ENCODE results near the gene PNMA6F.

Gene PNMA6F

GRCh38 chrX:153307276-153308178, 14.0 kb downstream of the PNMA6F start:
- TF ChIP-seq CTCF (IDR thresholded peaks at IDR 0.05; ENCODE audit: borderline replicate concordance, insufficient read depth, low read depth, low read length): no peak
- no peak overlapping the region for H3K4me3 ChIP-seq (ENCODE audit: low read depth, low read length)

GRCh38 chrX:153306527-153307115, 14.9 kb downstream of the PNMA6F start:
- TF ChIP-seq CTCF (IDR thresholded peaks at IDR 0.05; ENCODE audit: borderline replicate concordance, insufficient read depth, low read depth, low read length): no peak
- no peak overlapping the region for H3K4me3 ChIP-seq (ENCODE audit: low read depth, low read length)

- TF ChIP-seq CTCF (IDR thresholded peaks at IDR 0.05; ENCODE audit: borderline replicate concordance, insufficient read depth, low read depth, low read length): no peak
- H3K4me3 ChIP-seq (ENCODE audit: low read depth, low read length): no peak overlapping the region
Observed at GRCh38 chrX:153305972-153306371, 15.6 kb downstream of the PNMA6F start.

- TF ChIP-seq CTCF (IDR thresholded peaks at IDR 0.05; ENCODE audit: borderline replicate concordance, insufficient read depth, low read depth, low read length): no peak
- no peak overlapping the region for H3K4me3 ChIP-seq (ENCODE audit: low read depth, low read length)
Observed at GRCh38 chrX:153304988-153305736, 16.4 kb downstream of the PNMA6F start.

GRCh38 chrX:153303276-153304262, 18.0 kb downstream of the PNMA6F start:
- H3K4me3 ChIP-seq (ENCODE audit: low read depth, low read length): no peak overlapping the region
- TF ChIP-seq CTCF (IDR thresholded peaks at IDR 0.05; ENCODE audit: borderline replicate concordance, insufficient read depth, low read depth, low read length): no peak

- H3K4me3 ChIP-seq (ENCODE audit: low read depth, low read length): no peak overlapping the region
- no peak for TF ChIP-seq CTCF (IDR thresholded peaks at IDR 0.05; ENCODE audit: borderline replicate concordance, insufficient read depth, low read depth, low read length)
Observed at GRCh38 chrX:153302796-153303195, 18.8 kb downstream of the PNMA6F start.
